ENCODE results near the gene TBC1D1.

TBC1D1 gene

DNA sequence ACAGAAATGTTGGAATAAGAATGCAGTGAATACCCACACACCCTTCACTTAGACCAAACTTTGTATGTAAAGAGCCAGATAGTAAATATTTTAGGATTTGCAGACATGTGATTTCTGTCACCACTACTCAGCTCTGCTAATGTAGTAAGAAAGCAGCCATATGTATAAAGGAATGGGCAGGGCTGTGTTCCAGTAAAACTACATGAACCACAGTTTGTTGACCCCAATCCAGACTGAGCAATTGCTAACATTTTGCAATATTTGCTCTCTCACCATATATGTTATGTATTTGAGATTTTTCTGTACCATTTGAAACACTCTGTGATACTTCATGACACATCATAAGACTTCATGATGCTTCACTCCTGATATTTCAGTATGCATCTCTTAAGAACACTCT is 32.0 kb upstream of the TBC1D1 start:
- no peak overlapping the region for H3K4me3 ChIP-seq (ENCODE audit: low read length)
- DNase-seq (ENCODE audit: low read depth): no peak
- TF ChIP-seq, protein P1, sequence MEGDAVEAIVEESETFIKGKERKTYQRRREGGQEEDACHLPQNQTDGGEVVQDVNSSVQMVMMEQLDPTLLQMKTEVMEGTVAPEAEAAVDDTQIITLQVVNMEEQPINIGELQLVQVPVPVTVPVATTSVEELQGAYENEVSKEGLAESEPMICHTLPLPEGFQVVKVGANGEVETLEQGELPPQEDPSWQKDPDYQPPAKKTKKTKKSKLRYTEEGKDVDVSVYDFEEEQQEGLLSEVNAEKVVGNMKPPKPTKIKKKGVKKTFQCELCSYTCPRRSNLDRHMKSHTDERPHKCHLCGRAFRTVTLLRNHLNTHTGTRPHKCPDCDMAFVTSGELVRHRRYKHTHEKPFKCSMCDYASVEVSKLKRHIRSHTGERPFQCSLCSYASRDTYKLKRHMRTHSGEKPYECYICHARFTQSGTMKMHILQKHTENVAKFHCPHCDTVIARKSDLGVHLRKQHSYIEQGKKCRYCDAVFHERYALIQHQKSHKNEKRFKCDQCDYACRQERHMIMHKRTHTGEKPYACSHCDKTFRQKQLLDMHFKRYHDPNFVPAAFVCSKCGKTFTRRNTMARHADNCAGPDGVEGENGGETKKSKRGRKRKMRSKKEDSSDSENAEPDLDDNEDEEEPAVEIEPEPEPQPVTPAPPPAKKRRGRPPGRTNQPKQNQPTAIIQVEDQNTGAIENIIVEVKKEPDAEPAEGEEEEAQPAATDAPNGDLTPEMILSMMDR (conservative IDR thresholded peaks at IDR 0.05; ENCODE audit: low read length): no peak

DNA sequence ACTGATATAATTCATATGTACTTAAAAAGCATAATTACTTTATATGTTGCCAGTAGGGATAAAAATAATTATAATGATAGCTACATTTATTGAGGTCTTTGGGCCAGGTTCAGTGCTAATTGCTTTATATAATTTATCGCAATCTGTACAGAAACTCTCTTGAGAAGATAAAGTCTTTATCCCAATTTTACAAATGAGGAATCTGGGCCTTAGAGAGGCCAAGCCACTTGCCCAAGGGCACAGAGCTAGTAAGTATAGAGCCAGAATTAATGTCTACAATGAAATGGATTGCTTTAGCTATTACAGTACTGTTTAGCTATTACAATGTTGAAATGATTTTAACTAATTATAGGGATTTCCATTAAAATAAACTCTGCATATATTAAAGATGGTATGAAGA is 30.6 kb upstream of the TBC1D1 start:
- TF ChIP-seq, protein P1 (conservative IDR thresholded peaks at IDR 0.05; ENCODE audit: low read length): no peak
- no peak for DNase-seq (ENCODE audit: low read depth)
- H3K4me3 ChIP-seq (ENCODE audit: low read length): no peak overlapping the region

DNA sequence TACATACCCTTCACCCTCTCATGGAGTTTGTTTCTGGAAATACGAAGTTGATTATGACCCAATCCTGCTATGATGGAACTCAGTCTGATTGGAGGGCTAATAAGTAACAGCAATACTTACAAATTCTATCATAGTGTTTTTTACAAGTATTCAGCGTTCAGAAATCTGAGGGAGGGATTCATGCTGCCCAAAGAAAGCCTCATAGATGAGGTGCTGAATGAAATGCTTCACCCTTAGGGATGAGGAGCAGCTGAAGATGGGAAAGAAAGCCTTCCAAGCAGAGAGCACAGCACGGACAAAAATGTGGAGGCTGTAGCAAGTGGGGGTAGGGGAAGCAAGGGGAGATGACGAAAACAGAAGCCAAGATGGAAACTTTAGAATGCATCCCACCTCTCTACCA is 27.9 kb upstream of the TBC1D1 start:
- DNase-seq (ENCODE audit: low read depth): no peak
- H3K4me3 ChIP-seq (ENCODE audit: low read length): no peak overlapping the region
- TF ChIP-seq, protein P1 (conservative IDR thresholded peaks at IDR 0.05; ENCODE audit: low read length): no peak

DNA sequence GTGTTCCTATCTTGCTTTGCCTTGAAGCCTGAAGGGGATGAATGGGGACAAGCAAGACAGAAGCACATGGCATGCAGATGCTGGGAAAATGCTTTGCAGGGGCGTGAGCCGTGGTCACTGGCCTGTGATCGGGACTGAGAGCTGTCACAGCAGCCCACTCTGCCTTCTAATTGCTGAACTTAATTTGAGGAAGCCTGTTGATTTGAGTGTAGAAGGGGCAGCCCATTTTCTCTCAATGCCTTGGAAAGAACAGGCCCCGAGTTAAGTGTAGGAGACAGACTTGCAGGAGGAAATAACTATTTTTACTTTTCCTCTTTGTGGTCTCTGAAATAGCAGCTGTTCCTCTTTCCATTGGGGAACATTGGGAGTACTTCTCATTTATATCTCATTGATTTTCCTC is 26.1 kb upstream of the TBC1D1 start:
- H3K4me3 ChIP-seq (ENCODE audit: low read length): no peak overlapping the region
- DNase-seq (ENCODE audit: low read depth): no peak
- TF ChIP-seq, protein P1 (conservative IDR thresholded peaks at IDR 0.05; ENCODE audit: low read length): no peak

DNA sequence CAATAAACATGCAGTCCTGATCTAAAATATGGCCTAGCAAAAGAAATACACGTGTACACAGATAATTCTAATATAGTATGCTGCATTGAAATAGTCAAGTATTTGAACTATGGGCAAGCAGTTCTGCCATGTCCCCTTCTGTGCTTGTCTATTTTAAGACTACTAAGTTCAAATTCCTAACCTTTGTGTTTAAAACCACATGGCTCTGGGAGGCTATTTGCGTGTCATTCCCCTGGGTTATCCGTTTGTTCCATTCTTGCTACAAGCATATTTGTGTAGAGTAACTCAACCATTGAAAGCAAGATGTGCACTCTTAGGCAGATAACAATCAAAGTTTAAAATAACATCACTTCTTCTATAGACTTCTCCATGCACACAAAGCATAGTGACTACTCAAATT is 25.4 kb upstream of the TBC1D1 start:
- no peak for DNase-seq (ENCODE audit: low read depth)

DNA sequence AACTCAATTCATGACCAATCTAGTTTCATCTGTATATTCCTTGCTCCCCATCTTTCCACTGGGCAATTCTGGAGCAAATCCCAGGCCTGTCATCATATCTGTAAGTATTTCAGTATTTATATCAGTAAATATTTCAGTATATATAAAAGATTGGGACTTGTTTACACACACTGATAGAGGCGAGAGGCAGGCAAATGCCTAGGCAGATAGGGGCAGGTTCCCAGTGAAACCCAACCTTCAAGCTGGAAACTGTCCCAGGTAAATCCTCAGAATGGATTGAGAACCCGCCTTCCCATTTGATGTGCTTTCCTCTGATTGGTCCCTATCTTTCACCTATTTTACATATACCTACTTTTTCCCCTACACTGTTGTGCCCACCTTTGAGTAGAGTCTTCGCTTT is 23.8 kb upstream of the TBC1D1 start:
- DNase-seq (ENCODE audit: low read depth): no peak
- TF ChIP-seq, protein P1 (conservative IDR thresholded peaks at IDR 0.05; ENCODE audit: low read length): no peak
- no peak overlapping the region for H3K4me3 ChIP-seq (ENCODE audit: low read length)

More for the DNA sequence above, 25.4 kb upstream of the TBC1D1 start:
- TF ChIP-seq, protein P1 (conservative IDR thresholded peaks at IDR 0.05; ENCODE audit: low read length): no peak
- no peak overlapping the region for H3K4me3 ChIP-seq (ENCODE audit: low read length)

DNA sequence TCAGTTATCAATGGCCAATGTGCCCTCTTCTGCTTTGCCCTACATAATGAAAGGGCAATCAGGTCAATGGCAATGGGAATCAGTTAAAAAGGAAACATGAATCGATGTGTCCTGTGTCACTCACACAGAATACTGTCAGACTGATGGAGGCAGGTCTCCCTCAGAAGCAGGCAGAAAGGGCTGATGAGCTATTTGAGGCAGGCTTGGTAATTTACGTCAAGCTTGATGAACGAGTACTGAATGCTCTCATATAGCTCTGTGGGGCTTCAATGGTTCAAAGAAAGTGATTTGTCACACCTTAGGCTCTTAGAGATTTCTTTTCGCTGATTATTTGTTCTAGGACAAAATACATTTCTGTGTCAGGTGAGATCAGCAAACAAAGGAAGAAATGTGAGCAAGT is 22.6 kb upstream of the TBC1D1 start:
- H3K4me3 ChIP-seq (ENCODE audit: low read length): no peak overlapping the region
- TF ChIP-seq, protein P1 (conservative IDR thresholded peaks at IDR 0.05; ENCODE audit: low read length): no peak
- DNase-seq (ENCODE audit: low read depth): no peak

All from AG10803 (cell line).